HepG2 (cell line): ENCODE data around the gene SLC2A8. TPM values are rescaled to one million over a fixed set of nuclear protein-coding genes. Genes with fewer than 3 reads are reported as not detected.

Experiments used
- LCORL ChIP-seq, 2 experiments: fragments of 450-650 bp in 1 of 2; sonication (generic) in 1 of 2; formaldehyde crosslinking in 1 of 2; IDR thresholded peaks; 2 replicates each; pipeline versions ENCODE4 v1.5.0 to v1.6.1; 2017 to 2020; ENCODE audit warnings: antibody characterized with exemption in 1 of 2, missing genetic modification reagents in 1 of 2
- POLR2AphosphoS2 ChIP-seq: IDR thresholded peaks from 2 replicates; pipeline ENCODE4 v1.6.1; 2011; ENCODE audit warnings: low read depth, low read length, improper control_type of control experiment
- RBM22 ChIP-seq: fragments of 200-400 bp; formaldehyde crosslinking; optimal IDR thresholded peaks from 2 replicates; pipeline ENCODE3; 2017; ENCODE audit warnings: mild to moderate bottlenecking, low read length, moderate library complexity
- SRSF9 ChIP-seq: fragments of 200-400 bp; formaldehyde crosslinking; IDR thresholded peaks from 2 replicates; pipeline ENCODE4 v1.6.1; 2018; ENCODE audit warnings: borderline replicate concordance, mild to moderate bottlenecking, low read depth, low read length; ENCODE audit not compliant: insufficient read depth, poor library complexity, severe bottlenecking
- SSRP1 ChIP-seq: IDR thresholded peaks from 2 replicates; pipeline ENCODE4 v1.6.1; 2016; ENCODE audit warnings: control low read depth
- ZNF136 ChIP-seq: sonication (generic); formaldehyde crosslinking; IDR thresholded peaks from 2 replicates; pipeline ENCODE4 v1.8.1; 2022; ENCODE audit warnings: low read depth, mild to moderate bottlenecking, moderate library complexity, missing genetic modification reagents
- ZNF20 ChIP-seq: sonication (generic); formaldehyde crosslinking; IDR thresholded peaks from 2 replicates; pipeline ENCODE4 v1.4.0; 2020; ENCODE audit warnings: mild to moderate bottlenecking, moderate library complexity, missing genetic modification reagents
- ZNF577 ChIP-seq: sonication (generic); formaldehyde crosslinking; IDR thresholded peaks from 2 replicates; pipeline ENCODE4 v1.4.0; 2020; ENCODE audit warnings: mild to moderate bottlenecking, low read depth, missing genetic modification reagents, borderline replicate concordance
- ZNF607 ChIP-seq: sonication (generic); formaldehyde crosslinking; IDR thresholded peaks from 2 replicates; pipeline ENCODE4 v1.5.1; 2020; ENCODE audit warnings: missing genetic modification reagents, mild to moderate bottlenecking, borderline replicate concordance
- ZNF709 ChIP-seq: sonication (generic); formaldehyde crosslinking; IDR thresholded peaks from 2 replicates; pipeline ENCODE4 v1.5.0; 2020; ENCODE audit warnings: mild to moderate bottlenecking, missing genetic modification reagents
- polyA plus RNA-seq, 8 experiments: library from polyadenylated mRNA; depleted of rRNA in 3 of 8; stranded (reverse) in 7 of 8; unstranded in 1 of 8; fragments of >200 nt; fragmentation: Illumina TruSeq in 4 of 8; extraction: Trizol in 4 of 8; gene quantifications; 2 replicates each; pipeline versions ENCODE4 v1.2.1 to v1.2.3, GENCODE V29; 2011 to 2016; ENCODE audit warnings: low read depth in 4 of 8, missing spikeins in 1 of 8, mixed read lengths in 1 of 8; ENCODE audit not compliant: insufficient read depth in 1 of 8
- total RNA-seq, 5 experiments: library from RNA; depleted of rRNA; stranded (reverse); fragments of >200 nt; fragmentation: Illumina TruSeq; extraction: Trizol; gene quantifications; 2 replicates each; pipeline ENCODE4 v1.2.3, GENCODE V29; 2016; ENCODE audit warnings: low read depth in 1 of 5
- TF ChIP-seq, protein P1 (sequence below): sonication (generic); formaldehyde crosslinking; IDR thresholded peaks from 2 replicates; pipeline ENCODE4 v1.5.1; 2020; ENCODE audit warnings: mild to moderate bottlenecking, missing genetic modification reagents, borderline replicate concordance
- TF ChIP-seq, protein P2 (sequence below): IDR thresholded peaks from 2 replicates; pipeline ENCODE4 v1.6.1; 2016; ENCODE audit warnings: mild to moderate bottlenecking
- TF ChIP-seq, protein P3 (sequence below): sonication (generic); formaldehyde crosslinking; IDR thresholded peaks from 2 replicates; pipeline ENCODE4 v1.4.0; 2020; ENCODE audit warnings: missing genetic modification reagents
- TF ChIP-seq, protein P4 (sequence below): sonication (generic); formaldehyde crosslinking; IDR thresholded peaks from 2 replicates; pipeline ENCODE4 v1.8.1; 2023; ENCODE audit warnings: mild to moderate bottlenecking, inconsistent platforms, moderate library complexity, missing genetic modification reagents, borderline replicate concordance
- TF ChIP-seq, protein P5 (sequence below): sonication (generic); formaldehyde crosslinking; IDR thresholded peaks from 2 replicates; pipeline ENCODE4 v1.4.0; 2020; ENCODE audit warnings: missing genetic modification reagents

SLC2A8 gene
- total and polyA plus RNA-seq, 2 of the 13 experiments (the other 11 are each of a cell fraction or from before 2014, with no cell fraction given): 22.6 to 48.6 TPM

DNA sequence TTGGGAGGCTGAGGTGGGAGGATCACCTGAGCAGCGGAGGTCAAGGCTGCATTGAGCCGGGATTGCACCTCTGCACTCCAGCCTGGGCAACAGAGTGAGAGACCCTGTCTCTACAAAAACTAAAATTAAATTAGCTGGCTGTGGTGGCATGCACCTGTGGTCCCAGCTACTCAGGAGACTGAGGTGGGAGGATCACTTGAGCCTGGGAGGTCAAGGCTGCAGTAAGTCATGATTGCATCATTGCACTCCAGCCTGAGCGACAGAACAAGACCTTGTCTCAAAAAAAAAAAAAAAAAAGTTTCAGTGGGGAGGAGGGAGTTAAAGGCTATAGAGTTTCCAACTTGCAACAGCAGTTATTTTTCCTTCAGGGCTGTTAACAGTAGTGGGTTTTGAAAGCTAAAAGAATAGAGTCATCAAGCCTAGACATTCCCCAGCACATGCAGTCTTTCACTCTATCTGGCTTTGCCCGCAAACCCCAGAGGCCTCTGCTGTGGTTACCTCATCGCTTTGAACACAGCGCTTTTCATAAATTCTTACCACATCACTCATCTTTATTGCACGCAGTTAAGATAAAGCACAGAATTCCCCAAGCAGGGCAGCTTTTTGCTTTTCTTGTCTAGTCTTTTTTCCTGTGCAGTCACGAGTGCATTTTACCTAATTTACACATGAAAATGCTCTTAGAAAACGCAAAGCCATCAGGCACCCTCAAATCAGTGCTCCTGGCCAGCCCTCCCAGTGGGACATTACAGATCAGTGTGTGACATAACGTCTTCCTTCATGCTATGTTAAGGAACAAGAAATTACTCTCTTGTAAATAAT lies 8.7 kb upstream of the SLC2A8 start (continued):
- TF ChIP-seq, protein P1, sequence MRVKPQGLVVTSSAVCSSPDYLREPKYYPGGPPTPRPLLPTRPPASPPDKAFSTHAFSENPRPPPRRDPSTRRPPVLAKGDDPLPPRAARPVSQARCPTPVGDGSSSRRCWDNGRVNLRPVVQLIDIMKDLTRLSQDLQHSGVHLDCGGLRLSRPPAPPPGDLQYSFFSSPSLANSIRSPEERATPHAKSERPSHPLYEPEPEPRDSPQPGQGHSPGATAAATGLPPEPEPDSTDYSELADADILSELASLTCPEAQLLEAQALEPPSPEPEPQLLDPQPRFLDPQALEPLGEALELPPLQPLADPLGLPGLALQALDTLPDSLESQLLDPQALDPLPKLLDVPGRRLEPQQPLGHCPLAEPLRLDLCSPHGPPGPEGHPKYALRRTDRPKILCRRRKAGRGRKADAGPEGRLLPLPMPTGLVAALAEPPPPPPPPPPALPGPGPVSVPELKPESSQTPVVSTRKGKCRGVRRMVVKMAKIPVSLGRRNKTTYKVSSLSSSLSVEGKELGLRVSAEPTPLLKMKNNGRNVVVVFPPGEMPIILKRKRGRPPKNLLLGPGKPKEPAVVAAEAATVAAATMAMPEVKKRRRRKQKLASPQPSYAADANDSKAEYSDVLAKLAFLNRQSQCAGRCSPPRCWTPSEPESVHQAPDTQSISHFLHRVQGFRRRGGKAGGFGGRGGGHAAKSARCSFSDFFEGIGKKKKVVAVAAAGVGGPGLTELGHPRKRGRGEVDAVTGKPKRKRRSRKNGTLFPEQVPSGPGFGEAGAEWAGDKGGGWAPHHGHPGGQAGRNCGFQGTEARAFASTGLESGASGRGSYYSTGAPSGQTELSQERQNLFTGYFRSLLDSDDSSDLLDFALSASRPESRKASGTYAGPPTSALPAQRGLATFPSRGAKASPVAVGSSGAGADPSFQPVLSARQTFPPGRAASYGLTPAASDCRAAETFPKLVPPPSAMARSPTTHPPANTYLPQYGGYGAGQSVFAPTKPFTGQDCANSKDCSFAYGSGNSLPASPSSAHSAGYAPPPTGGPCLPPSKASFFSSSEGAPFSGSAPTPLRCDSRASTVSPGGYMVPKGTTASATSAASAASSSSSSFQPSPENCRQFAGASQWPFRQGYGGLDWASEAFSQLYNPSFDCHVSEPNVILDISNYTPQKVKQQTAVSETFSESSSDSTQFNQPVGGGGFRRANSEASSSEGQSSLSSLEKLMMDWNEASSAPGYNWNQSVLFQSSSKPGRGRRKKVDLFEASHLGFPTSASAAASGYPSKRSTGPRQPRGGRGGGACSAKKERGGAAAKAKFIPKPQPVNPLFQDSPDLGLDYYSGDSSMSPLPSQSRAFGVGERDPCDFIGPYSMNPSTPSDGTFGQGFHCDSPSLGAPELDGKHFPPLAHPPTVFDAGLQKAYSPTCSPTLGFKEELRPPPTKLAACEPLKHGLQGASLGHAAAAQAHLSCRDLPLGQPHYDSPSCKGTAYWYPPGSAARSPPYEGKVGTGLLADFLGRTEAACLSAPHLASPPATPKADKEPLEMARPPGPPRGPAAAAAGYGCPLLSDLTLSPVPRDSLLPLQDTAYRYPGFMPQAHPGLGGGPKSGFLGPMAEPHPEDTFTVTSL (CRISPR knock-in tag): no peak; the same call in 1 of the 2 replicates
- TF ChIP-seq, protein P2, sequence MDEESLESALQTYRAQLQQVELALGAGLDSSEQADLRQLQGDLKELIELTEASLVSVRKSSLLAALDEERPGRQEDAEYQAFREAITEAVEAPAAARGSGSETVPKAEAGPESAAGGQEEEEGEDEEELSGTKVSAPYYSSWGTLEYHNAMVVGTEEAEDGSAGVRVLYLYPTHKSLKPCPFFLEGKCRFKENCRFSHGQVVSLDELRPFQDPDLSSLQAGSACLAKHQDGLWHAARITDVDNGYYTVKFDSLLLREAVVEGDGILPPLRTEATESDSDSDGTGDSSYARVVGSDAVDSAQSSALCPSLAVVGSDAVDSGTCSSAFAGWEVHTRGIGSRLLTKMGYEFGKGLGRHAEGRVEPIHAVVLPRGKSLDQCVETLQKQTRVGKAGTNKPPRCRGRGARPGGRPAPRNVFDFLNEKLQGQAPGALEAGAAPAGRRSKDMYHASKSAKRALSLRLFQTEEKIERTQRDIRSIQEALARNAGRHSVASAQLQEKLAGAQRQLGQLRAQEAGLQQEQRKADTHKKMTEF: peak; percentile 78; the same call in 1 of the 2 replicates
- TF ChIP-seq ZNF20: no peak
- TF ChIP-seq LCORL (IDR thresholded peaks at IDR 0.05): no peak
- no peak for TF ChIP-seq LCORL (CRISPR knock-in tag; IDR thresholded peaks at IDR 0.05)
- TF ChIP-seq, protein P3, sequence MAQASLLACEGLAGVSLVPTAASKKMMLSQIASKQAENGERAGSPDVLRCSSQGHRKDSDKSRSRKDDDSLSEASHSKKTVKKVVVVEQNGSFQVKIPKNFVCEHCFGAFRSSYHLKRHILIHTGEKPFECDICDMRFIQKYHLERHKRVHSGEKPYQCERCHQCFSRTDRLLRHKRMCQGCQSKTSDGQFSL (CRISPR knock-in tag): no peak
- no peak for TF ChIP-seq SRSF9
- TF ChIP-seq ZNF577 (CRISPR knock-in tag): no peak
- peak; percentile 94; the same call in 1 of the 2 replicates for TF ChIP-seq SSRP1 (CRISPR knock-in tag)
- no peak for TF ChIP-seq ZNF607 (CRISPR knock-in tag)
- TF ChIP-seq, protein P4, sequence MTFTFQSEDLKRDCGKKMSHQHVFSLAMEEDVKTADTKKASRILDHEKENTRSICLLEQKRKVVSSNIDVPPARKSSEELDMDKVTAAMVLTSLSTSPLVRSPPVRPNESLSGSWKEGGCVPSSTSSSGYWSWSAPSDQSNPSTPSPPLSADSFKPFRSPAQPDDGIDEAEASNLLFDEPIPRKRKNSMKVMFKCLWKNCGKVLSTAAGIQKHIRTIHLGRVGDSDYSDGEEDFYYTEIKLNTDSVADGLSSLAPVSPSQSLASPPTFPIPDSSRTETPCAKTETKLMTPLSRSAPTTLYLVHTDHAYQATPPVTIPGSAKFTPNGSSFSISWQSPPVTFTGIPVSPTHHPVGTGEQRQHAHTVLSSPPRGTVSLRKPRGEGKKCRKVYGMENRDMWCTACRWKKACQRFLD (CRISPR knock-in tag): no peak
- TF ChIP-seq, protein P5, sequence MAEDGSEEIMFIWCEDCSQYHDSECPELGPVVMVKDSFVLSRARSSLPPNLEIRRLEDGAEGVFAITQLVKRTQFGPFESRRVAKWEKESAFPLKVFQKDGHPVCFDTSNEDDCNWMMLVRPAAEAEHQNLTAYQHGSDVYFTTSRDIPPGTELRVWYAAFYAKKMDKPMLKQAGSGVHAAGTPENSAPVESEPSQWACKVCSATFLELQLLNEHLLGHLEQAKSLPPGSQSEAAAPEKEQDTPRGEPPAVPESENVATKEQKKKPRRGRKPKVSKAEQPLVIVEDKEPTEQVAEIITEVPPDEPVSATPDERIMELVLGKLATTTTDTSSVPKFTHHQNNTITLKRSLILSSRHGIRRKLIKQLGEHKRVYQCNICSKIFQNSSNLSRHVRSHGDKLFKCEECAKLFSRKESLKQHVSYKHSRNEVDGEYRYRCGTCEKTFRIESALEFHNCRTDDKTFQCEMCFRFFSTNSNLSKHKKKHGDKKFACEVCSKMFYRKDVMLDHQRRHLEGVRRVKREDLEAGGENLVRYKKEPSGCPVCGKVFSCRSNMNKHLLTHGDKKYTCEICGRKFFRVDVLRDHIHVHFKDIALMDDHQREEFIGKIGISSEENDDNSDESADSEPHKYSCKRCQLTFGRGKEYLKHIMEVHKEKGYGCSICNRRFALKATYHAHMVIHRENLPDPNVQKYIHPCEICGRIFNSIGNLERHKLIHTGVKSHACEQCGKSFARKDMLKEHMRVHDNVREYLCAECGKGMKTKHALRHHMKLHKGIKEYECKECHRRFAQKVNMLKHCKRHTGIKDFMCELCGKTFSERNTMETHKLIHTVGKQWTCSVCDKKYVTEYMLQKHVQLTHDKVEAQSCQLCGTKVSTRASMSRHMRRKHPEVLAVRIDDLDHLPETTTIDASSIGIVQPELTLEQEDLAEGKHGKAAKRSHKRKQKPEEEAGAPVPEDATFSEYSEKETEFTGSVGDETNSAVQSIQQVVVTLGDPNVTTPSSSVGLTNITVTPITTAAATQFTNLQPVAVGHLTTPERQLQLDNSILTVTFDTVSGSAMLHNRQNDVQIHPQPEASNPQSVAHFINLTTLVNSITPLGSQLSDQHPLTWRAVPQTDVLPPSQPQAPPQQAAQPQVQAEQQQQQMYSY (CRISPR knock-in tag): no peak
- no peak for TF ChIP-seq RBM22
- TF ChIP-seq POLR2AphosphoS2: no peak
- no peak for TF ChIP-seq ZNF709
- TF ChIP-seq ZNF136: no peak
